GM03348 (cell line): Measurements from ENCODE around the gene ANKLE2.
"Not testable (repeated sequence)": the region's sequence is repeated elsewhere in the genome, so short reads cannot be mapped to it uniquely, and the experiment has no call there.

ENCODE experiments used
- DNase-seq: peaks from one replicate; pipeline ENCODE4 v3.0.0; 2012; ENCODE audit warnings: low spot score

The ANKLE2 gene

GRCh38 chr12:132719141-132719953 lies 42.3 kb downstream of the ANKLE2 start:
- no peak for DNase-seq

DNA sequence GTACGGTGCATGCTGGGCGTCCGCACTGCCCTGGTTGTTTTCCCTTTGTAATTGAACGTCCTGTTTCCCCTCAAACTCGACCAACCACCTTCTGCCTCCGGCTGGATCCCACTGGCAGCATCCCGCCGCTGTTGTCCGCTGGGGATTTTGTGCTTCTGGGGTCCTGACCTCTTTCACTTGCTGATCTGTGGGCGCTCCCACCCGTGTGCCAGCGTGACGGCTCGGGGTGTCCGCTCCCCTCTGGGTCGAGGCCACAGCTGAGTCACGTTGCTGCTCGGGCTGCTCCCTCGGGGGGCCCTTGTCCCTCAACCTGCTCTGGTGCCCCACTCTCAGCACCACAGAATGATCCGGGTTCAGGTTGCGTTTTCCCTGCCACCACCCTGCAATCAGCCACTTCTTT lies 43.0 kb downstream of the ANKLE2 start:
- DNase-seq: no peak

- no peak for DNase-seq
Measured at GRCh38 chr12:132717531-132718387, 43.9 kb downstream of the ANKLE2 start.

GRCh38 chr12:132717011-132717410 lies 44.6 kb downstream of the ANKLE2 start:
- no peak for DNase-seq

DNA sequence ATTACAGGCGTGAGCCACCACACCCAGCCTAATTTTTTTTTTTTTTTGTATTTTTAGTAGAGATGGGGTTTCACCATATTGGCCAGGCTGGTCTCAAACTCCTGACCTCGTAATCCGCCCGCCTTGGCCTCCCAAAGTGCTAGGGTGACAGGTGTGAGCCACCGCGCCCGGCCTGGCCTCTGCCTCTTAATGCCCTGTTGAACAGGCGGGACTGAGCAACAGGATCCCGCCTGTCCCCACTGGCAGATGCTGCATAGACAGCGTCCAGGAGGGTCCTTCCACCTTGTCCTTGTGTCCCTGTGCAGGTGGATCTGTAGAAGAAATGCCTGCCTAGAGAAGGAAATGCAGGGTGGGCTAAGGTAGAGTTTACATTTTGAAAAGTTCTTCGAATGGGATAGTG lies 45.3 kb downstream of the ANKLE2 start:
- no peak for DNase-seq

DNA sequence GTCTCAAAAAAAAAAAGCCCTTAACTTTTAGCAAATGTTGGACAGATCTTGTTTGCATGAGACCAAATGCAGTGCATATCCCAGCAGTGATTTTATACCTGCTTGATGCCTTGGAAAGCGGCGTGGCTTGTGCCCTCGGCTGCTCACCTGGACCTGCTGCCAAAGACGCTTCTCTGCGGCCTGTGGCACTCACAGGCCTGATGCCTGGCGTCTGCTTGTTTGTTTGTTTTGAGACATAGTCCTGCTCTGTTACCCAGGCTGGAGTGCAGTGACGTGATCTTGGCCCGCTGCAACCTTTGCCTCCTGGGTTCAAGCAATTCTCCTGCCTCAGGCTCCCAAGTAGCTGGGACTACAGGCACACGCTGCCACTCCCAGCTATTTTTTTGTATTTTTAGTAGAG lies 45.8 kb downstream of the ANKLE2 start:
- no peak for DNase-seq

GRCh38 chr12:132713123-132713522 lies 48.5 kb downstream of the ANKLE2 start:
- no peak for DNase-seq

GRCh38 chr12:132711080-132711843 lies 50.4 kb downstream of the ANKLE2 start:
- DNase-seq: peak; percentile 68

GRCh38 chr12:132710405-132711079 lies 51.1 kb downstream of the ANKLE2 start, which contains the start of gene PGAM5:
PGAM5 (plus strand) TSS chr12:132710842; CDS start chr12:132710877, 35 bp downstream.
- peak; percentile 99 for DNase-seq

- no peak for DNase-seq
Measured at GRCh38 chr12:132710043-132710404, 51.6 kb downstream of the ANKLE2 start.

DNA sequence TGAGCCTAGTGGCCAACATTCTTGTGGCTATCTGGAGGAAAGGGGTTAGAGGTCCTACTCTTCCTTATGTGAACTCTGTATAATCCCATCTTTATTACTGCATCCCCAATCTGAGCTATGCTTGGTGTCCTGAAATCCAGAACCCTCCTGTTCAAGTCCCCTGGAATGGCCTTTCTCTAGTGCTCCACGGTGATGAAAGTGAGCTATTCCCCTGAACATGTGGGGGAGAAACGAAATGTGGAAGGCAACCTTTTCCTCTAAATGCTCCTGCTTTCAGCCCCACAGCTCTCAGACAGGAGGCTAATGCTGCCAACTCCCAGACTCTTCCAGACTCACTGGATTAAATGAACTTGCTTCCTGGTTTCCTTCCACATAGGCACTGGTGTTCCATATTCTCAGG lies 53.5 kb downstream of the ANKLE2 start:
- DNase-seq: no peak

DNA sequence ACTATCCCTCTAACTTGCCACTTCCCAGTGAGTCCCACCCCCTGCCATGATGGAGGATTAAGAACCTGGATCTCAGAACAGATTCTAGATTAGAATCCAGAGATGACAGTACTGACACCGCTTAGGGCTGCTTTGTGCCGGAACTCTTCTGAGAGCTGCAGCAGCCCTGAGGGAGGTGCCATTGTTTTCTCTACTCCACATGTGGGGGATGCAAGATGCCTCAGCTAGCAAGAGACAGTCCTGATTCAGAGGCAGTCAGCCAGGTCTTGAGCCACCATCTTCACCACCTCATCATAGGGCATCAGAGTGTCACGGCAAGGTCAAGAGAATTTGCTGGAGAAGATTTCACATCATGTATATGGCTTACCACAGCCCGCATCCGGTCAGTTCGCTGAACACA lies 54.4 kb downstream of the ANKLE2 start:
- no peak for DNase-seq

- no peak for DNase-seq
Measured at GRCh38 chr12:132703641-132704040, 58.0 kb downstream of the ANKLE2 start.

GRCh38 chr12:132702640-132703039 lies 59.0 kb downstream of the ANKLE2 start:
- DNase-seq: no peak

DNA sequence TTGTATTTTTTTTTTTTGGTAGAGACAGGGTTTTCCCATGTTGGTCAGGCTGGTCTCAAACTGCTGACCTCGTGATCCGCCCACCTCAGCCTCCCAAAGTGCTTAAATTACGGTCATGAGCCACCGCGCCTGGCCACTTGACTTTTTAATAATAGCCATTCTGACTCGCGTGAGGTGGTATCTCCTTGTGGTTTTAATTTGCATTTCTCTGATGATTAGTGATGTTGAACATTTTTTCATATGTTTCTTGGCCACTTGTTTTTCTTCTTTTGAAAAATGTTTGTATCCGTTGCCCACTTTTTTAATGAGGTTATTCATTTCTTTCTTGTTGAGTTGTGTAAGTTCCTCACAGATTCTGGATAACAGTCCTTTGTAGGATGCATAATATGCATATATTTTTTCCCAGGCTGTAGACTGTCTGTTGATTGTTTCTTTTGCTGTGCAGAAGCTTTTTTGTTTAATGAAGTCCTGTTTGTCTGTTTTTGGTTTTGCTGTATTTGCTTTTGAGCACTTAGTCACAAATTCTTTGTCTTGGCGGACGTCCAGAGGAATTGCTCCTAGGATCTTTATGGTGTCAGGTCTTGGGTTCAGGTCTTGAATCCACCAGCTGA lies 61.3 kb downstream of the ANKLE2 start:
- DNase-seq: no peak

DNA sequence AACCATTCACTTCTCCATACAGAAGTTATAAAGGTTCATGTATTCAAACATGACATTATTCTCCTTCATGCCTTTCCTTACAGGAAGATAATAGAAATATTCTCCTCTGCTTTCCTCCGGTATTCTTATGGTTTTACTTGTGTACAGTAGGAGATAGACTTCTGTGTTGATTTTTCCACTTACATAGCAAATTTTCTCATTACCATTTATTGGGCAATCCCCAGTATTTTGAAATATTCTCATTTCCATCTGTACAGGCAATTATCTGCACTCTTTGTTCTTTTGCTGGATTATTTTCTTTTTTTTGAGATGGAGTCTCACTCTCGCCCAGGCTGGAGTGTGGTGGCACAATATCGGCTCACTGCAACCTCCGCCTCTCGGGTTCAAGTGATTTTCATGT lies 63.3 kb downstream of the ANKLE2 start:
- no peak for DNase-seq

GRCh38 chr12:132695431-132695830 lies 66.2 kb downstream of the ANKLE2 start:
- DNase-seq: no peak

DNA sequence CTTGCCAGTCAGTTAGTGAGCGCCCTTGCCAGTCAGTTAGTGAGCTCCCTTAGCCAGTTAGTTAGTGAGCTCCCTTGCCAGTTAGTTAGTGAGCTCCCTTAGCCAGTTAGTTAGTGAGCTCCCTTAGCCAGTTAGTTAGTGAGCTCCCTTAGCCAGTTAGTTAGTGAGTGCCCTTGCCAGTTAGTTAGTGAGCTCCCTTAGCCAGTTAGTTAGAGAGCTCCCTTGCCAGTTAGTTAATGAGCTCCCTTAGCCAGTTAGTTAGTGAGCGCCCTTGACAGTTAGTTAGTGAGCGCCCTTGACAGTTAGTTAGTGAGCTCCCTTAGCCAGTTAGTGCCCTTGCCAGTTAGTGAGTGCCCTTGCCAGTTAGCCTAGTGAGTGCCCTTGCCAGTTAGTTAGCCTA lies 66.7 kb downstream of the ANKLE2 start:
- not testable (repeated sequence) for DNase-seq

- DNase-seq: not testable (repeated sequence)
Measured at GRCh38 chr12:132692030-132692429, 69.6 kb downstream of the ANKLE2 start.

DNA sequence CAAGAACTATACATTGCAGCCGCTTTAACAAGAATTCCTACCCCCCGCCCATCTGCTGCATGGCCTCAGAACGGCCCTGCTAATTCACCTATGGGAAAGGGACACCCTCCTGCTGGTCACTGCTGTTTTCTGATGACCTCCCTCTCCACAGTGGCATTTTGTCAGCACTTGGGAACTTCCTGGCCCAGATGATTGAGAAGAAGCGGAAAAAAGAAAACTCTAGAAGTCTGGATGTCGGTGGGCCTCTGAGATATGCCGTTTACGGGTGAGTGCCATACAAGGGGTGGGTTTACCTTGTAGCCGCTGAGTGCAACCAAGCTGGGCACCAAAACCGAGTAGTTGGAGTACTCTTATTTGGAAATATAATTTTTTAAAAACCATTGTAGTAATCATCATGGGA lies 71.5 kb downstream of the ANKLE2 start:
- no peak for DNase-seq

GRCh38 chr12:132689227-132689626 lies 72.4 kb downstream of the ANKLE2 start:
- no peak for DNase-seq
